ENCODE data around the gene DCANP1. TPM values are rescaled to one million over a fixed set of nuclear protein-coding genes. Genes with fewer than 3 reads are reported as not detected.

DCANP1 gene
- total RNA-seq, 1 experiment from 2014 or later = not detected

GRCh38 chr5:135492319-135492626 is 45.1 kb upstream of the DCANP1 start:
- H3K27me3 Mint-ChIP-seq (ENCODE audit: insufficient read depth, unreplicated experiment) = no peaks in the 10 kb centered on the region
- H3K4me3 Mint-ChIP-seq (ENCODE audit: unreplicated experiment) = peak overlapping the region; percentile 45
- H3K27ac Mint-ChIP-seq (ENCODE audit: low read depth, unreplicated experiment) = peak overlapping the region; percentile 94
- H3K9me3 Mint-ChIP-seq (ENCODE audit: unreplicated experiment) = no peaks in the 10 kb centered on the region
- TF ChIP-seq CTCF (IDR thresholded peaks at IDR 0.05; ENCODE audit: unreplicated experiment) = peak; percentile 2
- intact Hi-C loops (cut with micrococcal nuclease) = loop anchor here (2.0 kb wide), 1 partner anchor 25 kb away; no protein-coding TSS in a partner anchor
- ChIA-PET CTCF (interaction anchor here (0.5 to 11.2 kb wide), 11 partner anchors 18 to 1620 kb away, joined by 3 to 96 read pairs (median 5); no protein-coding TSS in a partner anchor), POLR2A (interaction anchor here (0.5 to 2.1 kb wide), 11 partner anchors 9 to 1316 kb away, joined by 3 to 13 read pairs (median 4); no protein-coding TSS in a partner anchor)
- no TSS peak for BruUV-seq (replicated peaks)
- H3K36me3 Mint-ChIP-seq (ENCODE audit: insufficient read depth, unreplicated experiment) = peaks cover 6% of the 10 kb centered on the region
- peak; percentile 97 for DNase-seq (ENCODE audit: unreplicated experiment)
- H3K4me1 Mint-ChIP-seq (ENCODE audit: insufficient read depth, unreplicated experiment) = peaks cover 50% of the 10 kb centered on the region

- Mint-ChIP-seq H3K9me3 (ENCODE audit: unreplicated experiment) (no peaks in the 10 kb centered on the region), H3K4me1 (ENCODE audit: insufficient read depth, unreplicated experiment) (peaks cover 48% of the 10 kb centered on the region), H3K36me3 (ENCODE audit: insufficient read depth, unreplicated experiment) (peaks cover 6% of the 10 kb centered on the region), H3K27me3 (ENCODE audit: insufficient read depth, unreplicated experiment) (no peaks in the 10 kb centered on the region), H3K4me3 (ENCODE audit: unreplicated experiment) (peak overlapping the region; percentile 45), H3K27ac (ENCODE audit: low read depth, unreplicated experiment) (peak overlapping the region; percentile 94)
- ChIA-PET CTCF (interaction anchor here (0.5 to 11.2 kb wide), 12 partner anchors 19 to 1621 kb away, joined by 3 to 96 read pairs (median 4); no protein-coding TSS in a partner anchor), POLR2A (interaction anchor here (0.5 to 2.1 kb wide), 11 partner anchors 8 to 665 kb away, joined by 3 to 13 read pairs (median 3); no protein-coding TSS in a partner anchor)
- no TSS peak for BruUV-seq (replicated peaks)
- intact Hi-C loops (cut with micrococcal nuclease) = loop anchor here (2.0 kb wide), 1 partner anchor 25 kb away; no protein-coding TSS in a partner anchor
- DNase-seq (ENCODE audit: unreplicated experiment) = peak; percentile 97
- peak; percentile 9 for TF ChIP-seq CTCF (IDR thresholded peaks at IDR 0.05; ENCODE audit: unreplicated experiment)
These were observed 44.6 kb upstream of the DCANP1 start for GRCh38 chr5:135491552-135492318.

GRCh38 chr5:135491038-135491551 is 43.9 kb upstream of the DCANP1 start:
- DNase-seq (ENCODE audit: unreplicated experiment) = no peak
- CTCF ChIA-PET = interaction anchor here (0.7 to 11.2 kb wide), 6 partner anchors 16 to 75 kb away, joined by 3 to 96 read pairs (median 4); no protein-coding TSS in a partner anchor
- BruUV-seq (replicated peaks) = no TSS peak
- H3K27ac Mint-ChIP-seq (ENCODE audit: low read depth, unreplicated experiment) = no peak overlapping the region
- no peaks in the 10 kb centered on the region for H3K9me3 Mint-ChIP-seq (ENCODE audit: unreplicated experiment)
- no peak overlapping the region for H3K4me3 Mint-ChIP-seq (ENCODE audit: unreplicated experiment)
- H3K4me1 Mint-ChIP-seq (ENCODE audit: insufficient read depth, unreplicated experiment) = peaks cover 48% of the 10 kb centered on the region
- POLR2A ChIA-PET = interaction anchor here (0.6 to 1.3 kb wide), 5 partner anchors 9 to 26 kb away, joined by 3 to 7 read pairs (median 3); no protein-coding TSS in a partner anchor
- H3K36me3 Mint-ChIP-seq (ENCODE audit: insufficient read depth, unreplicated experiment) = peaks cover 6% of the 10 kb centered on the region
- H3K27me3 Mint-ChIP-seq (ENCODE audit: insufficient read depth, unreplicated experiment) = no peaks in the 10 kb centered on the region
- intact Hi-C loops (cut with micrococcal nuclease) = no loop called here
- no peak for TF ChIP-seq CTCF (IDR thresholded peaks at IDR 0.05; ENCODE audit: unreplicated experiment)
